ENCODE measurements around the gene TRIM17.

DNA sequence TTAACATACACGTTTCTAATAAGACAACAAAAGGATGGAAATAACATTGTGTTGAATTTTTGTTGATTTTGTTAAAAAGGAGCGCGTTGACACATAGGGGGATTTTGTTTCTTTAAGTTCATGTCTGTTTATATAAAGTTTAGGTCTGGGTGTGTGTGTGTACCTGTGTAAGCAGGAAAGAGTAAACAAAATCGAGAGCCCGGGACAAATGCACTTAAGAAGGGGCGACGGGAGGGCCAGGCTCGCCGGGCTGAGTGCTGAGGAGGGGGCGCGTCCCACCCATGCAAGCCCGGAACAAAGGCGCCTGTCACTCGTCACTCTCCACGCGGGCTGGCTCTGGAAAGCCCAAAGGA lies 28.8 kb upstream of the TRIM17 start:
- TF ChIP-seq EP300 (IDR thresholded peaks at IDR 0.05) (no peak), POLR2AphosphoS5 (IDR thresholded peaks at IDR 0.05) (no peak)
- TF ChIP-seq, protein P1, sequence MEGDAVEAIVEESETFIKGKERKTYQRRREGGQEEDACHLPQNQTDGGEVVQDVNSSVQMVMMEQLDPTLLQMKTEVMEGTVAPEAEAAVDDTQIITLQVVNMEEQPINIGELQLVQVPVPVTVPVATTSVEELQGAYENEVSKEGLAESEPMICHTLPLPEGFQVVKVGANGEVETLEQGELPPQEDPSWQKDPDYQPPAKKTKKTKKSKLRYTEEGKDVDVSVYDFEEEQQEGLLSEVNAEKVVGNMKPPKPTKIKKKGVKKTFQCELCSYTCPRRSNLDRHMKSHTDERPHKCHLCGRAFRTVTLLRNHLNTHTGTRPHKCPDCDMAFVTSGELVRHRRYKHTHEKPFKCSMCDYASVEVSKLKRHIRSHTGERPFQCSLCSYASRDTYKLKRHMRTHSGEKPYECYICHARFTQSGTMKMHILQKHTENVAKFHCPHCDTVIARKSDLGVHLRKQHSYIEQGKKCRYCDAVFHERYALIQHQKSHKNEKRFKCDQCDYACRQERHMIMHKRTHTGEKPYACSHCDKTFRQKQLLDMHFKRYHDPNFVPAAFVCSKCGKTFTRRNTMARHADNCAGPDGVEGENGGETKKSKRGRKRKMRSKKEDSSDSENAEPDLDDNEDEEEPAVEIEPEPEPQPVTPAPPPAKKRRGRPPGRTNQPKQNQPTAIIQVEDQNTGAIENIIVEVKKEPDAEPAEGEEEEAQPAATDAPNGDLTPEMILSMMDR (IDR thresholded peaks at IDR 0.05): no peak
